GM23338 (cell line): ENCODE results near the gene TEX13B. TPM values are rescaled to one million over a fixed set of nuclear protein-coding genes. Genes with fewer than 3 reads are reported as not detected.

ENCODE experiments used
- ATAC-seq: fragments of 200-7000 bp; cut with Tn5 transposase; 3 replicates; pipeline ENCODE4 v1.9.1; 2020
- DNase-seq: peaks from one replicate; pipeline ENCODE4 v3.0.0-alpha.2; 2015; ENCODE audit warnings: low spot score
- H2AFZ ChIP-seq: fragments of 200-600 bp; sonication (generic); 2 replicates; pipeline ENCODE4 v1.8.0; 2016; ENCODE audit warnings: antibody characterized with exemption, mild to moderate bottlenecking, moderate library complexity
- H3F3A ChIP-seq: fragments of 200-600 bp; sonication (generic); replicated peaks from 2 replicates; pipeline ENCODE4 v1.8.0; 2017; ENCODE audit warnings: antibody characterized with exemption, mixed run types, low read depth
- H3K27ac ChIP-seq: fragments of 200-600 bp; sonication (generic); 2 replicates; pipeline ENCODE4 v1.6.1; 2016; ENCODE audit warnings: low read depth
- H3K27me3 ChIP-seq: fragments of 200-600 bp; sonication (generic); 2 replicates; pipeline ENCODE4 v1.8.0; 2016; ENCODE audit warnings: mild to moderate bottlenecking, mixed run types, moderate library complexity; ENCODE audit not compliant: insufficient read depth
- H3K36me3 ChIP-seq: fragments of 200-600 bp; sonication (generic); 2 replicates; pipeline ENCODE4 v1.8.0; 2016; ENCODE audit warnings: mild to moderate bottlenecking; ENCODE audit not compliant: insufficient read depth
- H3K4me1 ChIP-seq: fragments of 200-600 bp; sonication (generic); 2 replicates; pipeline ENCODE4 v1.8.0; 2016; ENCODE audit warnings: mild to moderate bottlenecking, moderate library complexity; ENCODE audit not compliant: insufficient read depth
- H3K4me2 ChIP-seq: fragments of 200-600 bp; sonication (generic); 2 replicates; pipeline ENCODE4 v1.7.1; 2017; ENCODE audit warnings: mixed run types
- H3K4me3 ChIP-seq: fragments of 200-600 bp; sonication (generic); 2 replicates; pipeline ENCODE4 v1.6.1; 2016; ENCODE audit warnings: mixed run types
- H3K79me2 ChIP-seq: fragments of 200-600 bp; sonication (generic); replicated peaks from 2 replicates; pipeline ENCODE4 v1.8.0; 2017; ENCODE audit warnings: mild to moderate bottlenecking; ENCODE audit not compliant: insufficient read depth
- H3K9me2 ChIP-seq: fragments of 200-600 bp; sonication (generic); 2 replicates; pipeline ENCODE4 v1.8.0; 2017; ENCODE audit not compliant: insufficient read depth
- H4K20me1 ChIP-seq: fragments of 200-600 bp; sonication (generic); replicated peaks from 2 replicates; pipeline ENCODE4 v1.8.0; 2017; ENCODE audit warnings: mild to moderate bottlenecking; ENCODE audit not compliant: insufficient read depth
- H3K27ac Mint-ChIP-seq: 2 replicates; pipeline ENCODE4 v1.8.0; 2020; ENCODE audit warnings: inconsistent platforms, mild to moderate bottlenecking, moderate library complexity, mixed read lengths
- H3K27me3 Mint-ChIP-seq: 3 replicates; pipeline ENCODE4 v1.8.0; 2022; ENCODE audit warnings: low read depth, mild to moderate bottlenecking, moderate library complexity, mixed read lengths, inconsistent platforms; ENCODE audit not compliant: insufficient read depth, poor library complexity
- H3K36me3 Mint-ChIP-seq: 3 replicates; pipeline ENCODE4 v1.8.0; 2021; ENCODE audit warnings: low read depth, mild to moderate bottlenecking, inconsistent platforms, moderate library complexity, mixed read lengths
- H3K4me1 Mint-ChIP-seq: 3 replicates; pipeline ENCODE4 v1.8.0; 2020; ENCODE audit warnings: mild to moderate bottlenecking, inconsistent platforms, mixed read lengths
- H3K4me3 Mint-ChIP-seq: 3 replicates; pipeline ENCODE4 v1.8.0; 2021; ENCODE audit warnings: moderate library complexity, mild to moderate bottlenecking, inconsistent platforms, mixed read lengths
- H3K9me3 Mint-ChIP-seq: 3 replicates; pipeline ENCODE4 v1.8.0; 2020; ENCODE audit warnings: moderate library complexity, mild to moderate bottlenecking, inconsistent platforms, mixed read lengths
- CREB1 ChIP-seq: fragments of 250-450 bp; sonication (Bioruptor Pico); IDR thresholded peaks from 2 replicates; pipeline ENCODE4 v1.5.0; 2020; ENCODE audit warnings: low read depth, mild to moderate bottlenecking, moderate library complexity
- CTCF ChIP-seq, 2 experiments: fragments of 200-600 bp in 1 of 2; sonication (generic) in 1 of 2; conservative IDR thresholded peaks; 2 replicates each; pipeline versions ENCODE4 v1.5.1 to v1.6.1; 2016 to 2017; ENCODE audit warnings: antibody characterized with exemption in 2 of 2, low read depth in 2 of 2, mild to moderate bottlenecking in 2 of 2, moderate library complexity in 1 of 2
- ETS1 ChIP-seq: IDR thresholded peaks from 2 replicates; pipeline ENCODE4 v1.6.1; 2016; ENCODE audit warnings: antibody characterized with exemption
- EZH2 ChIP-seq: fragments of 200-600 bp; sonication (generic); IDR thresholded peaks from one replicate; pipeline ENCODE4 v1.8.0; 2017; ENCODE audit warnings: antibody characterized with exemption, mild to moderate bottlenecking, low read depth; ENCODE audit not compliant: unreplicated experiment
- EZH2phosphoT487 ChIP-seq: fragments of 200-600 bp; sonication (generic); IDR thresholded peaks from one replicate; pipeline ENCODE4 v1.8.1; 2018; ENCODE audit warnings: antibody characterized with exemption; ENCODE audit not compliant: unreplicated experiment
- NANOG ChIP-seq: IDR thresholded peaks from 2 replicates; pipeline ENCODE4 v1.6.1; 2016; ENCODE audit warnings: antibody characterized with exemption, borderline replicate concordance
- REST ChIP-seq: IDR thresholded peaks from one replicate; pipeline ENCODE4 v1.6.1; 2018; ENCODE audit warnings: antibody characterized with exemption; ENCODE audit not compliant: unreplicated experiment
- STAT1 ChIP-seq: IDR thresholded peaks from one replicate; pipeline ENCODE4 v1.6.1; 2016; ENCODE audit warnings: antibody characterized with exemption; ENCODE audit not compliant: unreplicated experiment
- ZNF331 ChIP-seq: fragments of 250-450 bp; sonication (Bioruptor Pico); IDR thresholded peaks from 2 replicates; pipeline ENCODE4 v1.5.0; 2020; ENCODE audit warnings: low read depth, mild to moderate bottlenecking, moderate library complexity
- polyA plus RNA-seq: library from polyadenylated mRNA; unstranded; fragments of >200 nt; fragmentation: Nextera tagmentation; extraction: Ambion mirVana; gene quantifications from 2 replicates; pipeline ENCODE4 v1.2.1, GENCODE V29; 2016
- total RNA-seq: library from RNA; depleted of rRNA; stranded (reverse); fragments of >200 nt; shearing (Covaris generic); gene quantifications from 2 replicates; pipeline ENCODE4 v1.2.3, GENCODE V29; 2014

The TEX13B gene
- total and polyA plus RNA-seq, 2 experiments from 2014 or later, result 0.16 TPM; not detected in 1

- Mint-ChIP-seq H3K27me3 (peaks cover 2% of the 10 kb centered on the region), H3K4me1 (peaks cover 22% of the 10 kb centered on the region), H3K27ac (peak overlapping the region; percentile 91), H3K4me3 (peak overlapping the region; percentile 44; the same call in 1 of the 3 replicates), H3K9me3 (no peaks in the 10 kb centered on the region), H3K36me3 (peaks cover 13% of the 10 kb centered on the region; the same call in 1 of the 3 replicates)
- no peaks in the 10 kb centered on the region for H3K27me3 ChIP-seq
- peak; percentile 81 for ATAC-seq
- no peaks in the 10 kb centered on the region for H3K36me3 ChIP-seq
- H3F3A ChIP-seq, result no peaks in the 10 kb centered on the region
- no peaks in the 10 kb centered on the region for H3K79me2 ChIP-seq
- no peaks in the 10 kb centered on the region for H4K20me1 ChIP-seq
- 0 out of 2 replicates have a peak overlapping the region, but pooled peaks have one; percentile 8 for H3K4me3 ChIP-seq
- peaks cover 13% of the 10 kb centered on the region; the same call in 1 of the 2 replicates for H3K4me1 ChIP-seq
- H3K4me2 ChIP-seq, result 0 out of 2 replicates have a peak overlapping the region, but pooled peaks have one; percentile 8
- no peaks in the 10 kb centered on the region for H3K9me2 ChIP-seq
- no peak overlapping the region for H2AFZ ChIP-seq
- TF ChIP-seq EZH2 (no peak), ETS1 (no peak), REST (no peak), STAT1 (no peak), NANOG (no peak), CTCF (conservative IDR thresholded peaks at IDR 0.05; ENCODE audit: low read depth in 2 of 2) (peak; percentile 65 to 66), EZH2phosphoT487 (no peak)
- peak overlapping the region; percentile 52; the same call in 1 of the 2 replicates for H3K27ac ChIP-seq
- DNase-seq, result peak; percentile 62
Measured at GRCh38 chrX:107978707-107979307, 3.4 kb downstream of the TEX13B start.

- peak; percentile 46 for DNase-seq
- peaks cover 13% of the 10 kb centered on the region; the same call in 1 of the 2 replicates for H3K4me1 ChIP-seq
- H3K27ac Mint-ChIP-seq, result peak overlapping the region; percentile 91
- ATAC-seq, result peak; percentile 67
- peaks cover 22% of the 10 kb centered on the region for H3K4me1 Mint-ChIP-seq
- peaks cover 13% of the 10 kb centered on the region; the same call in 1 of the 3 replicates for H3K36me3 Mint-ChIP-seq
- no peaks in the 10 kb centered on the region for H3F3A ChIP-seq
- no peaks in the 10 kb centered on the region for H3K9me2 ChIP-seq
- no peaks in the 10 kb centered on the region for H3K9me3 Mint-ChIP-seq
- peak overlapping the region; percentile 87; the same call in 1 of the 2 replicates for H3K27ac ChIP-seq
- H3K4me2 ChIP-seq, result peak overlapping the region; percentile 8
- no peak overlapping the region for H2AFZ ChIP-seq
- peaks cover 2% of the 10 kb centered on the region for H3K27me3 Mint-ChIP-seq
- no peaks in the 10 kb centered on the region for H3K27me3 ChIP-seq
- no peaks in the 10 kb centered on the region for H3K36me3 ChIP-seq
- H4K20me1 ChIP-seq, result no peaks in the 10 kb centered on the region
- H3K79me2 ChIP-seq, result no peaks in the 10 kb centered on the region
- H3K4me3 Mint-ChIP-seq, result no peak overlapping the region
- 0 out of 2 replicates have a peak overlapping the region, but pooled peaks have one; percentile 8 for H3K4me3 ChIP-seq
- TF ChIP-seq EZH2, result no peak
- TF ChIP-seq CTCF (conservative IDR thresholded peaks at IDR 0.05; ENCODE audit: low read depth in 2 of 2), result no peak
- TF ChIP-seq ZNF331 (CRISPR knock-in tag), result no peak
- TF ChIP-seq NANOG, result no peak
- TF ChIP-seq CREB1 (CRISPR knock-in tag), result no peak
- no peak for TF ChIP-seq REST
Measured at GRCh38 chrX:107978071-107978470, 4.1 kb downstream of the TEX13B start.
